ENCODE data around the gene AOX1.
"Not testable (repeated sequence)": the region's sequence is repeated elsewhere in the genome, so short reads cannot be mapped to it uniquely, and the experiment has no call there.

Gene AOX1

GRCh38 chr2:200665626-200666453, 80.0 kb downstream of the AOX1 start:
- no peak for DNase-seq (ENCODE audit: low read depth in 2 of 2)

GRCh38 chr2:200667413-200667812, 81.6 kb downstream of the AOX1 start:
- DNase-seq (ENCODE audit: low read depth in 2 of 2) = no peak

GRCh38 chr2:200668478-200668877, 82.7 kb downstream of the AOX1 start:
- DNase-seq (ENCODE audit: low read depth in 2 of 2) = no peak

- no peak for DNase-seq (ENCODE audit: low read depth in 2 of 2)
Measured at GRCh38 chr2:200669308-200669707, 83.5 kb downstream of the AOX1 start.

GRCh38 chr2:200670313-200670712, 84.5 kb downstream of the AOX1 start:
- DNase-seq (ENCODE audit: low read depth in 2 of 2) = no peak

GRCh38 chr2:200670751-200671150, 84.9 kb downstream of the AOX1 start:
- DNase-seq (ENCODE audit: low read depth in 2 of 2) = no peak

GRCh38 chr2:200673191-200673590, 87.4 kb downstream of the AOX1 start:
- no peak for DNase-seq (ENCODE audit: low read depth in 2 of 2)

GRCh38 chr2:200674837-200675236, 89.0 kb downstream of the AOX1 start:
- no peak for DNase-seq (ENCODE audit: low read depth in 2 of 2)

GRCh38 chr2:200677171-200677570, 91.4 kb downstream of the AOX1 start:
- no peak for DNase-seq (ENCODE audit: low read depth in 2 of 2)

- DNase-seq (ENCODE audit: low read depth in 2 of 2) = no peak
Measured at GRCh38 chr2:200677721-200678532, 92.1 kb downstream of the AOX1 start.

GRCh38 chr2:200679127-200679526, 93.3 kb downstream of the AOX1 start:
- DNase-seq (ENCODE audit: low read depth in 2 of 2) = no peak

GRCh38 chr2:200679535-200679934, 93.7 kb downstream of the AOX1 start:
- DNase-seq (ENCODE audit: low read depth in 2 of 2) = no peak

- no peak for DNase-seq (ENCODE audit: low read depth in 2 of 2)
Measured at GRCh38 chr2:200681697-200682096, 95.9 kb downstream of the AOX1 start.

GRCh38 chr2:200682407-200682806, 96.6 kb downstream of the AOX1 start:
- not testable (repeated sequence) for DNase-seq (ENCODE audit: low read depth in 2 of 2)

- no peak for DNase-seq (ENCODE audit: low read depth in 2 of 2)
Measured at GRCh38 chr2:200687922-200688920, 102.4 kb downstream of the AOX1 start.

GRCh38 chr2:200689115-200689514, 103.3 kb downstream of the AOX1 start:
- no peak for DNase-seq (ENCODE audit: low read depth in 2 of 2)

GRCh38 chr2:200693836-200694470, 108.1 kb downstream of the AOX1 start:
- no peak for DNase-seq (ENCODE audit: low read depth in 2 of 2)

GRCh38 chr2:200695191-200695590, 109.4 kb downstream of the AOX1 start:
- no peak for DNase-seq (ENCODE audit: low read depth in 2 of 2)

- no peak for DNase-seq (ENCODE audit: low read depth in 2 of 2)
Measured at GRCh38 chr2:200695601-200696000, 109.8 kb downstream of the AOX1 start.

GRCh38 chr2:200698217-200698616, 112.4 kb downstream of the AOX1 start:
- DNase-seq (ENCODE audit: low read depth in 2 of 2) = no peak

- DNase-seq (ENCODE audit: low read depth in 2 of 2) = no peak
Measured at GRCh38 chr2:200699310-200699709, 113.5 kb downstream of the AOX1 start.

All from stimulated activated CD4-positive, alpha-beta T cell treated with anti-CD3 and anti-CD28 coated beads, Interleukin-1b, Interleukin-23, amount 100 ng/mL, for 1 hour (primary cell).